Mucosa of stomach (tissue), 1 donor: Measurements from ENCODE around the gene LOXL3.
"Not testable (repeated sequence)": the region's sequence is repeated elsewhere in the genome, so short reads cannot be mapped to it uniquely, and the experiment has no call there.

Source experiments
- H3K27me3 ChIP-seq: one replicate; pipeline ENCODE4 v1.7.0; 2013; ENCODE audit warnings: mild to moderate bottlenecking, low read length; ENCODE audit not compliant: control insufficient read depth, insufficient read depth
- H3K36me3 ChIP-seq: one replicate; pipeline ENCODE4 v1.7.0; 2013; ENCODE audit warnings: low read length; ENCODE audit not compliant: control insufficient read depth, insufficient read depth
- H3K4me1 ChIP-seq: one replicate; pipeline ENCODE4 v1.7.0; 2013; ENCODE audit warnings: mild to moderate bottlenecking, low read length; ENCODE audit not compliant: control insufficient read depth, insufficient read depth
- H3K4me3 ChIP-seq: one replicate; pipeline ENCODE4 v1.7.0; 2013; ENCODE audit warnings: low read length
- H3K9ac ChIP-seq: one replicate; pipeline ENCODE4 v1.7.0; 2013; ENCODE audit warnings: mild to moderate bottlenecking, low read length, moderate library complexity
- H3K9me3 ChIP-seq: one replicate; pipeline ENCODE4 v1.7.0; 2013; ENCODE audit warnings: mild to moderate bottlenecking, low read length, moderate library complexity; ENCODE audit not compliant: control insufficient read depth
- donor health status: Pancreatic carcinoma.

Gene LOXL3

GRCh38 chr2:74496997-74497776 is 56.6 kb downstream of the LOXL3 start:
- peaks cover 46% of the 10 kb centered on the region for H3K27me3 ChIP-seq

GRCh38 chr2:74495440-74495839 is 58.3 kb downstream of the LOXL3 start:
- no peaks in the 10 kb centered on the region for H3K9me3 ChIP-seq
- no peak overlapping the region for H3K4me3 ChIP-seq
- peaks cover 22% of the 10 kb centered on the region for H3K4me1 ChIP-seq
- H3K9ac ChIP-seq, result no peak overlapping the region
- peaks cover 17% of the 10 kb centered on the region for H3K36me3 ChIP-seq
- H3K27me3 ChIP-seq, result peaks cover 35% of the 10 kb centered on the region

More at GRCh38 chr2:74496997-74497776, 56.6 kb downstream of the LOXL3 start:
- Histone ChIP-seq H3K4me1 (peaks cover 26% of the 10 kb centered on the region), H3K4me3 (no peak overlapping the region), H3K36me3 (peaks cover 4% of the 10 kb centered on the region), H3K9ac (peak overlapping the region; percentile 69), H3K9me3 (no peaks in the 10 kb centered on the region)

- H3K9ac ChIP-seq, result no peak overlapping the region
- H3K9me3 ChIP-seq, result no peaks in the 10 kb centered on the region
- peaks cover 16% of the 10 kb centered on the region for H3K27me3 ChIP-seq
- H3K36me3 ChIP-seq, result peaks cover 17% of the 10 kb centered on the region
- H3K4me1 ChIP-seq, result peaks cover 10% of the 10 kb centered on the region
- no peak overlapping the region for H3K4me3 ChIP-seq
Measured at GRCh38 chr2:74493546-74493945, 60.2 kb downstream of the LOXL3 start.

- Histone ChIP-seq H3K9ac (no peak overlapping the region), H3K27me3 (peaks cover 3% of the 10 kb centered on the region), H3K4me3 (no peak overlapping the region), H3K9me3 (no peaks in the 10 kb centered on the region), H3K4me1 (no peaks in the 10 kb centered on the region), H3K36me3 (peaks cover 17% of the 10 kb centered on the region)
Measured at GRCh38 chr2:74491648-74492544, 61.8 kb downstream of the LOXL3 start.

GRCh38 chr2:74489906-74490305 is 63.8 kb downstream of the LOXL3 start:
- H3K9me3 ChIP-seq, result no peaks in the 10 kb centered on the region
- H3K9ac ChIP-seq, result no peak overlapping the region
- no peaks in the 10 kb centered on the region for H3K4me1 ChIP-seq
- no peaks in the 10 kb centered on the region for H3K27me3 ChIP-seq
- H3K36me3 ChIP-seq, result peaks cover 17% of the 10 kb centered on the region
- no peak overlapping the region for H3K4me3 ChIP-seq

- no peaks in the 10 kb centered on the region for H3K4me1 ChIP-seq
- peaks cover 17% of the 10 kb centered on the region for H3K36me3 ChIP-seq
- no peak overlapping the region for H3K9ac ChIP-seq
- no peaks in the 10 kb centered on the region for H3K27me3 ChIP-seq
- no peak overlapping the region for H3K4me3 ChIP-seq
- H3K9me3 ChIP-seq, result no peaks in the 10 kb centered on the region
Measured at GRCh38 chr2:74488643-74489481, 64.9 kb downstream of the LOXL3 start.

- Histone ChIP-seq H3K9me3 (no peaks in the 10 kb centered on the region), H3K36me3 (peaks cover 4% of the 10 kb centered on the region), H3K27me3 (no peaks in the 10 kb centered on the region), H3K4me3 (no peak overlapping the region), H3K4me1 (peaks cover 14% of the 10 kb centered on the region), H3K9ac (no peak overlapping the region)
Measured at GRCh38 chr2:74486141-74486540, 67.6 kb downstream of the LOXL3 start.

- peak overlapping the region; percentile 96 for H3K4me3 ChIP-seq
- H3K27me3 ChIP-seq, result not testable (repeated sequence)
- H3K4me1 ChIP-seq, result peaks cover 20% of the 10 kb centered on the region
Measured at GRCh38 chr2:74483675-74484164, 70.0 kb downstream of the LOXL3 start.

GRCh38 chr2:74482801-74483674 is 70.7 kb downstream of the LOXL3 start, which contains the start of the genes CCDC142 and TTC31:
Gene CCDC142, minus strand, starts transcription at chr2:74482998. Its CDS starts 161 bp downstream, at chr2:74482837.
Gene TTC31, plus strand, starts transcription at chr2:74483081. Its CDS starts 15 bp downstream, at chr2:74483096.
- peak within 1 kb of the TSS; percentile 82 for H3K9ac ChIP-seq
- H3K4me1 ChIP-seq, result peaks cover 20% of the 10 kb centered on the region
- H3K36me3 ChIP-seq, result no peaks in the 10 kb centered on the region
- H3K4me3 ChIP-seq, result peak within 1 kb of the TSS; percentile 96
- H3K27me3 ChIP-seq, result no peaks in the 10 kb centered on the region
- H3K9me3 ChIP-seq, result no peaks in the 10 kb centered on the region

More at GRCh38 chr2:74483675-74484164, 70.0 kb downstream of the LOXL3 start:
- H3K9me3 ChIP-seq, H3K36me3 ChIP-seq: not testable (repeated sequence)
- H3K9ac ChIP-seq, result peak overlapping the region; percentile 82
